Left ventricle myocardium inferior (tissue), 1 donor: ENCODE results near the gene MED13L. TPM values are rescaled to one million over a fixed set of nuclear protein-coding genes. Genes with fewer than 3 reads are reported as not detected.

Source experiments
- DNase-seq: peaks from one replicate; pipeline ENCODE4 v3.0.0-alpha.2; 2020
- H3K27ac ChIP-seq: fragments of 200-600 bp; replicated peaks from 2 replicates; pipeline ENCODE4 v1.8.0; 2021
- H3K27me3 ChIP-seq: fragments of 200-600 bp; 2 replicates; pipeline ENCODE4 v1.8.0; 2021; ENCODE audit warnings: low read depth
- H3K36me3 ChIP-seq: fragments of 200-600 bp; 2 replicates; pipeline ENCODE4 v1.8.0; 2021
- H3K4me1 ChIP-seq: fragments of 200-600 bp; 2 replicates; pipeline ENCODE4 v1.8.0; 2021
- H3K4me3 ChIP-seq: fragments of 200-600 bp; 2 replicates; pipeline ENCODE4 v1.8.0; 2021; ENCODE audit warnings: mild to moderate bottlenecking, moderate library complexity
- H3K9me3 ChIP-seq: fragments of 200-600 bp; replicated peaks from 2 replicates; pipeline ENCODE4 v1.8.0; 2021
- intact Hi-C: fragments of 100-400 bp; cut with micrococcal nuclease; formaldehyde crosslinking; loops from one replicate; pipeline ENCODE4 v1.11.0; 2022
- total RNA-seq: library from RNA; stranded (reverse); fragmentation: NEBNext Ultra II Directional; extraction: Animal tissue kit (Norgen Biotek cat#: 25700); gene quantifications from one replicate; pipeline ENCODE4 v1.2.1, GENCODE V29; 2021
- TF ChIP-seq, protein P1 (sequence below): fragments of 200-600 bp; IDR thresholded peaks from 2 replicates; pipeline ENCODE4 v1.8.0; 2021; ENCODE audit warnings: antibody characterized with exemption, mild to moderate bottlenecking, borderline replicate concordance
- donor health status: DM: no; HTN: yes; CAD: no; lungs with severe emphysema.

MED13L gene
- total RNA-seq, 1 donor from 2014 or later: 55.0 TPM

DNA sequence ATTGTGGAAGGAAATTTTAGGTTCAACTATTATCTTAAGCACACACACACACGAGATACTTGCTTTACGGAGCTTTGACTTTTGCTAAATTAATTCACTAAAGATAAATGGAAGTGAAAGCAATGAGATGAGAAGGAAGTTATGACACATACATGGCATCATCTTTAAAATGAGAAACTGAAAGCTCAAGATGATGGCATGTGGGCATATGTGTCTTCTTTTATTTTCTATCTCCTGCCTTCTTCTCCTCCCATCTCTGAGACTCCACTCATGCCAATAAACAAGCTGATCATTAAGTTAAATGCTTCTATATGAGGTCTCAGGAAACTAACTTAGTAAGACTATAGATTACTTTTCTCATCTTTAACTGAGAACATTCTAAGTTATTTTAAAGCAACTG is 216.7 kb downstream of the MED13L start:
- TF ChIP-seq, protein P1, sequence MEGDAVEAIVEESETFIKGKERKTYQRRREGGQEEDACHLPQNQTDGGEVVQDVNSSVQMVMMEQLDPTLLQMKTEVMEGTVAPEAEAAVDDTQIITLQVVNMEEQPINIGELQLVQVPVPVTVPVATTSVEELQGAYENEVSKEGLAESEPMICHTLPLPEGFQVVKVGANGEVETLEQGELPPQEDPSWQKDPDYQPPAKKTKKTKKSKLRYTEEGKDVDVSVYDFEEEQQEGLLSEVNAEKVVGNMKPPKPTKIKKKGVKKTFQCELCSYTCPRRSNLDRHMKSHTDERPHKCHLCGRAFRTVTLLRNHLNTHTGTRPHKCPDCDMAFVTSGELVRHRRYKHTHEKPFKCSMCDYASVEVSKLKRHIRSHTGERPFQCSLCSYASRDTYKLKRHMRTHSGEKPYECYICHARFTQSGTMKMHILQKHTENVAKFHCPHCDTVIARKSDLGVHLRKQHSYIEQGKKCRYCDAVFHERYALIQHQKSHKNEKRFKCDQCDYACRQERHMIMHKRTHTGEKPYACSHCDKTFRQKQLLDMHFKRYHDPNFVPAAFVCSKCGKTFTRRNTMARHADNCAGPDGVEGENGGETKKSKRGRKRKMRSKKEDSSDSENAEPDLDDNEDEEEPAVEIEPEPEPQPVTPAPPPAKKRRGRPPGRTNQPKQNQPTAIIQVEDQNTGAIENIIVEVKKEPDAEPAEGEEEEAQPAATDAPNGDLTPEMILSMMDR: no peak
- intact Hi-C loops: no loop called here
- Histone ChIP-seq H3K4me1 (peaks cover 52% of the 10 kb centered on the region), H3K27ac (no peak overlapping the region), H3K27me3 (no peaks in the 10 kb centered on the region), H3K4me3 (no peak overlapping the region), H3K9me3 (no peaks in the 10 kb centered on the region), H3K36me3 (no peaks in the 10 kb centered on the region)
- DNase-seq: no peak

DNA sequence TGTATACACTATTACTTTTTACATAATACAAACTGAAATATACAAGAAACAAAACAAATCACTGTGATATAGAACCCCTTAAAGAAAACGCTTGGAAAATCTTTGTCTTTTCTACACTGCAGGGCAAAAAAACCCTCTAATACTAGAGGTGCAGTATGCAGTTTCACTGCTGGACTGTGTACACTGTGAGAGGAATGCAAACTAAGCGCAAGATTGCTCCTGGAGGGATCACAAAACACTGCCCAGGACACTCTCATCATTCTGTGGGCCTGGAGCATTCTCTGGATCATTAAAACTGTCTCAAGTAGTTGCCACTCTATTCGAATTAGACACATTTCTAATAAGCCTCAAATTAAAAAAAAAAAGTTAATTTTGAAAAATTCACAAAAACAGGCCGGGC is 217.6 kb downstream of the MED13L start:
- intact Hi-C loops: no loop called here
- no peak for DNase-seq
- Histone ChIP-seq H3K4me1 (peaks cover 45% of the 10 kb centered on the region), H3K27me3 (no peaks in the 10 kb centered on the region), H3K36me3 (no peaks in the 10 kb centered on the region), H3K4me3 (no peak overlapping the region), H3K27ac (no peak overlapping the region), H3K9me3 (no peaks in the 10 kb centered on the region)
- TF ChIP-seq, protein P1: no peak

DNA sequence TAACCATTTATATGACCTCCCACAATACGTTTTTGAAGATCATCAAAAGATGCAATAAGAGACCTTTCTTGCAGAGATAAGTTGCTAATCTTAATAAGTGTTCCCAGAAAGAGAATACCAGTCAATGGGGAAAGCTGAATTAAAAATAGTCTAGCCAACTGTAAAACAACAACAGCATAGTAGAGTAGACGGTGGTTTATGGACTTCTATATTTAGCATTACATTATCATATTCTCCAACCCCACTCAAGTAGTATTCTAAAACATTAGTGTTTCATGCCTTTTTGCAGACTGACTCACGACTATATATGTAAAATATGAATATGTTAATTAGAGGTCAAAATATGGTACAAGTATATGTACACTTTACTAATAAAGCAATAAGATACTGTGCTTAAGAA is 218.9 kb downstream of the MED13L start:
- Histone ChIP-seq H3K27ac (no peak overlapping the region), H3K9me3 (no peaks in the 10 kb centered on the region), H3K4me3 (no peak overlapping the region), H3K36me3 (no peaks in the 10 kb centered on the region), H3K4me1 (peaks cover 54% of the 10 kb centered on the region), H3K27me3 (no peaks in the 10 kb centered on the region)
- TF ChIP-seq, protein P1: no peak
- no peak for DNase-seq
- intact Hi-C loops: no loop called here

DNA sequence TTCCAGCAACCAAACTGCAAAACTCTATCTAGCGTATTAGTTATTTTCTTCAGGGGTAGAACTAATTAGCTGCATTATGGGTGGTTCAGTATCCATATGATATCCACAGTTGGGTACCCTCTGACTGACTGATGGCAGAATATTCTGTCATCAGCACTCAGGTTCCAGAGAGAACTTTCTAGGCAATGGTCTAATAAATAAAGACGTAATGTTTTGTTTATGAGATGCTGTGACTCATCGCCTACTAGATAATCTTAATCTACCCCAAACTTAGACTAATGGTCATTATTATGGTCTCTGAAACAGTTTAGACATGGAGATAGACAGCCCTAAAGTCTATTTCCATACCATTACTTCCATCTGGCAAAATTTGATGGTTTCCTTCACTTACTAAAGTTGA is 220.1 kb downstream of the MED13L start:
- Histone ChIP-seq H3K36me3 (no peaks in the 10 kb centered on the region), H3K9me3 (no peaks in the 10 kb centered on the region), H3K4me1 (peaks cover 55% of the 10 kb centered on the region), H3K27ac (no peak overlapping the region), H3K4me3 (no peak overlapping the region), H3K27me3 (no peaks in the 10 kb centered on the region)
- intact Hi-C loops: no loop called here
- DNase-seq: no peak
- TF ChIP-seq, protein P1: no peak

DNA sequence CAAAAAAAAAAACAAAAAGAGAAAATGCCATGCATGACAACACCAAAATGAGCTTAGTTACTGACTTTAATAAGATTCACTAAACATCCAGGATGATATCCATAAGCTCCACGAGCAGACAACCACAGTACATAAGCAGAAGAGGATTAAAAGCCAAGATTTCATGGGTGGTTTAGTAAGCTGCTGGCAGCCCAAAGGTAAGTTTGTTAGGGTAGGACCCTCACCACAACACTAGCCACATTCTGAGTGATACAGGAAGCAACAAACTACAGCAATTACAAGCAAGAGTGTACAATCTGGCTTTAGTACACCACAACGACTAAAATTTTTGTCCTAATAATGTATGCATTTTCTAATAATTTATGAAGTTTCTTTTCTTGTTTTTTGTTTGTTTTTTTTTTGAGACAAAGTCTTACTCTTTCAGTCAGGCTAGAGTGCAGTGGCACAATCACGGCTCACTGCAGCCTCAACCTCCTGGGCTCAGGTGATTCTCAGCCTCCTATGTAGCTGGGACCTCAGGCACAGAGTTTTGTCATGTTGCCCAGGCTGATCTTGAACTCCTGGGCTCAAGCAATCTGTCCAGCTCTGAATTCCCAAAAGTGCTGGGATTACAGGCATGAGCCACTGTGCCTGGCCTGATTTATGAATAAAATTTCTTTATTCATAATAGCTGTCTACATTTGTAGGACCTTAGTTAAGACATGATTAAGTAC is 221.4 kb downstream of the MED13L start:
- no peaks in the 10 kb centered on the region for H3K9me3 ChIP-seq
- H3K4me3 ChIP-seq: no peak overlapping the region
- H3K36me3 ChIP-seq: no peaks in the 10 kb centered on the region
- intact Hi-C loops: no loop called here
- TF ChIP-seq, protein P1: no peak
- DNase-seq: no peak
- H3K27ac ChIP-seq: no peak overlapping the region
- H3K4me1 ChIP-seq: peaks cover 62% of the 10 kb centered on the region
- no peaks in the 10 kb centered on the region for H3K27me3 ChIP-seq
